C4-2B (cell line): ENCODE measurements around the gene ACSL3.

Experiments
- CTCF ChIP-seq: fragments of 450-650 bp; conservative IDR thresholded peaks from 2 replicates; pipeline ENCODE4 v1.5.1; 2017; ENCODE audit warnings: mild to moderate bottlenecking
- ZFX ChIP-seq: fragments of 450-650 bp; IDR thresholded peaks from 2 replicates; pipeline ENCODE4 v1.6.1; 2017

DNA sequence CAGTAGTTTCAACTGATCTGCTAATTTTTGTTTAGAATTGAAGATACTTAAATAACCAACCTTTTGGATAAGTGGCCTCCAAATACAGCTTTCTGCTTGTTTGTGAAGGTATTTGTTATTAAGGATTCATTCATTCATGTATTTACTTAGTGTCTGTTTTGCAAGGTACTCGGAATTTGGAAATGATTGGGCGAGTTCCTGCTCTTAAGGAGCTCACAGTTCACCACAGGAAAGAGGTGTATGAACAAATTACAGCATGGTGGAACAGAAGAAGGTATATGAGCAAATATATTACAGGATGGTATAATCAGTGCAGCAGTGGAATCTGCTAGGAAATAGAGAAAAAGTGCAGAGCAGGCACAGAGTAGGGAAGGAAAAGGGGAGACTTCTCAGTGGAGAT is 4.5 kb downstream of the ACSL3 start:
- TF ChIP-seq CTCF (no peak), ZFX (no peak)
